ENCODE data around the gene LIMA1.
"Not testable (repeated sequence)": the region's sequence is repeated elsewhere in the genome, so short reads cannot be mapped to it uniquely, and the experiment has no call there.

LIMA1 gene

DNA sequence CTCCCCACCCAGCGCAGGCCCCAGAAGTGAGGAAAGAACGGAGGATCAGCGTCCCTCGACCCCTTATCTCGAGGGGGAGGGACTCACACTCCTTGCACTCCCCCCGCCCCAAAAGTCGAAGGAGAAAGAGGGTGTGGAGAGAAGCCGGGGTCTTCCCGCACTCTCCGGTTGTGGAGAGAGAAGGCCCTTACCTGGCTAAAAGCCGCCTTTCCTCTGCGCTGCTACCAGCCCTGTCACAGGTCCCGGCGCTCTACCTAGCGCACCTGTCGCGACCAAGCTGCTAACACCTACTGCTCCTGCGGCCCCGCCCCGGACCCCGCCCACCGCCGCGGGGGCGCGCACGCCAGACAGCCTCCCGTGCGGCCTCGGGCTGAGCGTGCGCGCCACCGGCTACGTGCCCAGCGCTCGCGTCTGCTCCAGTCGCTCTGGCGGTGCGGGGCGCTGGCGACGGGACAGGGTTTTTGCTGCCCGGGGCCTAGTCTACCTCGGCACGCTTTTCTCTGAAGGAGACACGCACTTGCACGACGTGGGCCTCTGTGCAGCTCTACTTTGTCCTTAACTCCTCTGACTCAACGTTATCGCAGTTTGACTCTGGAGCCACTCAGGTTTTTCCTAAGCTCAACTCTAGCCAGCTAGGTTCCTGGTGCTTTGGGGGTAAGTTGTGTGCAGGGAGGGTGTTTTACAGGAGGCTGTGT, at the start of gene LIMA1:
TSS of gene LIMA1 (minus strand) at position 292 of the 695 bp plus-strand sequence. CDS start 34,769 bp downstream, outside the sequence.
- peak; percentile 54 for DNase-seq

DNA sequence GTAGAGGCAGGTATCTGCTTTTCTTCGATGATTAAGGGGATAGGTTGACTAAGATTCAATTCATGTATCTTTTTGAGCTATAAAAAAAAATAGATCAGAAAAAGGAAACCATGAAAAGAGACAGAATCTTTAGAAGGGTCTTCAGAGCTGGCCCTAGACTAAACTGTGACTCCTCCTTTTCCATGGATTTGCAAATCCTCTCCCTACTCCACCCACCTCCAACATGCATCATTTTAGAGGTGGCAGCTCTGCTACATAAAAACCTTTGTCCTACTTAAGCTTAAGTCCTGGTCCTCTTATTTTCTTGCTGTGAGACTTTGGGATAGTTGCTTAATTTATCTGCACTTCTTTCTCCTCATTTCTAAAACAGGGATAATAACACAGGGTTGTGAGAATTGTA, 48.4 kb upstream of the LIMA1 start:
- no peak for DNase-seq

DNA sequence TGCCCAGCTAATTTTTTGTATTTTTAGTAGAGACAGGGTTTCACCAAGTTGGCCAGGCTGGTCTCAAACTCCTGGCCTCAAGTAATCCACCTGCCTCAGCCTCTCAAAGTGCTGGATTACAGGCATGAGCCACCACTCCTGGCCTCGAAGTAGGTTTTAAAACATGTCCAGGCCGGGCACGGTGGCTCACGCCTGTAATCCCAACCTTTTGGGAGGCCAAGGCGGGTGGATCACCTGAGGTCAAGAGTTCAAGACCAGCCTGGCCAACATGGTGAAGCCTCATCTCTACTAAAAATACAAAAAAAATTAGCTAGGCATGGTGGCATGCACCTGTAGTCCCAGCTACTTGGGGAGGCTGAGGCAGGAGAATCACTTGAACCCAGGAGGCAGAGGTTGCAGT, 45.3 kb upstream of the LIMA1 start:
- DNase-seq: not testable (repeated sequence)

DNA sequence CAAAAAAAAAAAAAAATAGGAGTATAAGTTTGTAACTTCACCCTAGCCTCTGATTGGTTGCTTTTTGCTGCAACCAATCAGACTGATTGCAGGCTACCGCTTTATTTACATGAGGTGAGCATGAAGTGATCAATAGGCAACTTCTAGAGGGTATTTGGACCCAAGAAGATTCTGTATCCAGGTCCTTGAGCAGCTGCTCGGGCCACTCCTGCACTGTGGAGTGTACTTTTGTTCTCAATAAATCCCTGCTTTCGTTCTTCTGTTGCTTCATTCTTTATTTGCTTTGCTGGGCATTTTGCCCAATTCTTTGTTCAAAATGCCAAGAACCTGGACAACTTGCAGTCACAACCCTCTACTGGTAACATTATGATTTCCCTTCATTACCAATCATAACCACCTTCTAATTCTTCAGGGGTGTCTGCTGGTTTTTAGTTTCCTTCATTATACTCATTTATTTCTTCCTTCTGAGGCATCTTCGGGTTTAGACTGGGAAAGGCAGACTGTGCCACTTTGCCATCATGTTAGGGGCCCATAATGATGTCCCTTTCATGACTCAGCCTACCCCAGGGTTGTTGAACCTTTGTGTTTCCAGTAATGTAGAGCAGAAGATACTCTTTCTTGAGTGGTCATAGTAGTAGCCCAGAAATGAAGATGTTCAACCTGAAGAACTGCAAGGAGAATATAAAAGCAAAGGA, 43.4 kb upstream of the LIMA1 start:
- DNase-seq: no peak

DNA sequence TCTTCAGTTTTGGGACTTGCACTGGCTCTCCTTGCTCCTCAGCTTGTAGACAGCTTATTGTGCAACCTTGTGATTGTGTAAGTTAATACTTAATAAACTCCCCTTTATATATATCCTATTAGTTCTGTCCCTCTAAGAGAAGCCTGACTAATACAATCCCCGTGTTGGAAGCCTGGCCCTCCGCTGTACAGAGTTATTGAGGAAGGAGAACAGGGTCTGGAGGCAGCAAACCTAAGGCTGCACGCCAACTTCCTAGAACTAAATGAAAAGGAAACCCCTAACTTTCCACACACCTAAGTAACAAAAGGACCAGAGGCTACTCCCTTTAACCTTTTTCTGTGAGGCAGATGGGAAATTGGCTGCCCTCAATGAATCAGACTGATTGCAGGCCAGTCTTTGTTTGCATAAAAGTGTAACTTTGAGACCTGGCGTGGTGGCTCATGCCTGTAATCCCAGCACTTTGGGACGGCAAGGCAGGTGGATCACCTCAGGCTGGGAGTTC, 42.6 kb upstream of the LIMA1 start:
- DNase-seq: no peak

DNA sequence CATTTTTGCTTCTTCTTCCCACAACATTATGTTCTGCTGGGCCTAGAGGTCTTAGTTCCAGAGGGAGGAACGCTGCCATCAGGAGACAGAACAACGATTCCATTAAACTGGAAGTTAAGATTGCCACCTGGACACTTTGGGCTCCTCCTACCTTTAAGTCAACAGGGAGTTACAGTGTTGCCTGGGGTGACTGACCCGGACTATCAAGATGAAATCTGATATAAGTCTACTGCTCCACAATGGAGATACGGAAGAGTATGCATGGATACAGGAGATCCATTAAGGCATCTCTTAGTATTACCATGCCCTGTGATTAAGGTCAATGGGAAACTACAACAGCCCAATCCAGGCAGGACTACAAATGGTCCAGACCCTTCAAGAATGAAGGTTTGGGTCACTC, 41.5 kb upstream of the LIMA1 start:
- not testable (repeated sequence) for DNase-seq

DNA sequence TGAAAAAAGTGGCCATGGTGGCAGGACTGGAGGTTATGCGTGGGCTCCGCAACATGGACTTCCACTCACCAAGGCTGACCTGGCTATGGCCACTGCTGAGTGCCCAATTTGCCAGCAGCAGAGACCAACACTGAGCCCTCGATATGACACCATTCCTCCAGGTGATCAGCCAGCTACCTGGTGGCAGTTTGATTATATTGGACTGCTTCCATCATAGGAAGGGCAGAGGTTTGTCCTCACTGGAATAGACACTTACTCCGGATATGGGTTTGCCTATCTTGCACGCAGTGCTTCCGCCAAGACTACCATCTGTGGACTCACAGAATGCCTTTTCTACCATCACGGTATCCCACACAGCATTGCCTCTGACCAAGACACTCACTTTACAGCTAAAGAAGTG, 40.8 kb upstream of the LIMA1 start:
- not testable (repeated sequence) for DNase-seq

DNA sequence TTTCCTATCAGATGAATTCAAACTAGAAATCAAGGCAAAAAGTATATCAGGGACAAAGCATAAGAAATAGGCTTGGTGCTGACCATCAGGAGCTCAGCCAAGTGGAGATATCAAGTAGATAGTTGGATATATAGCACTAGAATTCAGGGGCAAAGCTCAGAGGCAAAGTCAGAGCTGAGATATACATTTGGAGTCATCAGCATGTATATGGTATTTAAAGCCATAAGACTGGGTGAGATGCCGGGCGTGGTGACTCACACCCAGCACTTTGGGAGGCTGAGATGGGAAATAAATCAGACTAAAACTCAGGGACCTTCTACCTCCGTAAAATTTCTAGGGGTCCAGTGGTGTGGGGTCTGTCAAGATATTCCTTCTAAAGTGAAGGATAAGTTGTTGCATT, 38.9 kb upstream of the LIMA1 start:
- DNase-seq: no peak

DNA sequence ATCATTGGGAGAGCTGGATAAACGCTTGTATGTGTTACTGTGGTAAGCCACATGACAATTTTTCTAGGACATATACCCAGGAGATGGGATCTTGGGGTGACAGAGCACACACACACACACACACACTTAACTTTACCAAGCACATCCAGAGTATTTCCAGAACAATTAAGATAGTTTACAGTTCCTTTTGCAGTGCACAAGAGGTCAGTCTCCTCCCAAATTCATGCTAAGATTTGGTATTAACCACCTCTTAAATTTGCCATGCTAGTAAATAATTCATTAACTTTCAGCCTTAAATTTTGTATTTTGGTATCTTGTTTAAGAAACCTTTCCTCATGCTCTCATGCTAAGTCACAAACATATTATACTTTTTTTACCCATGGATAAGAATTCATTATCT, 33.9 kb upstream of the LIMA1 start:
- no peak for DNase-seq

DNA sequence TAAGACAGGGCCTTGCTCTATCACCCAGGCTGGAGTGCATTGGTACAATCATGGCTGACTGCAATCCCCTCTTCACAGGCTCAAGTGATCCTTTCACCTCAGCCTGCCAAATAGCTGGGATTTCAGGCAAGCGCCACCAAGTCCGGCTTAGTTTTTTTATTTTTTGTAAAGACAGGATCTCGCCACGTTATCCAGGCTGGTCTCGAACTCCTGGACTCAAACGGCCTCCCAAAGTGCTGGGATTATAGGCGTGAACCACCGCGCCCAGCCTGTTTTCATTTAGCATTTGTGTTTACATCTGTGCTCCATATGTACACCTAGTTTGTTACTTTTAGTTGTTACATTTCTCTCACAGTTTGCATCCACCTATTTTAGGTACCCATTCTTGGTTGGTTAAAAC, 32.5 kb upstream of the LIMA1 start:
- no peak for DNase-seq

DNA sequence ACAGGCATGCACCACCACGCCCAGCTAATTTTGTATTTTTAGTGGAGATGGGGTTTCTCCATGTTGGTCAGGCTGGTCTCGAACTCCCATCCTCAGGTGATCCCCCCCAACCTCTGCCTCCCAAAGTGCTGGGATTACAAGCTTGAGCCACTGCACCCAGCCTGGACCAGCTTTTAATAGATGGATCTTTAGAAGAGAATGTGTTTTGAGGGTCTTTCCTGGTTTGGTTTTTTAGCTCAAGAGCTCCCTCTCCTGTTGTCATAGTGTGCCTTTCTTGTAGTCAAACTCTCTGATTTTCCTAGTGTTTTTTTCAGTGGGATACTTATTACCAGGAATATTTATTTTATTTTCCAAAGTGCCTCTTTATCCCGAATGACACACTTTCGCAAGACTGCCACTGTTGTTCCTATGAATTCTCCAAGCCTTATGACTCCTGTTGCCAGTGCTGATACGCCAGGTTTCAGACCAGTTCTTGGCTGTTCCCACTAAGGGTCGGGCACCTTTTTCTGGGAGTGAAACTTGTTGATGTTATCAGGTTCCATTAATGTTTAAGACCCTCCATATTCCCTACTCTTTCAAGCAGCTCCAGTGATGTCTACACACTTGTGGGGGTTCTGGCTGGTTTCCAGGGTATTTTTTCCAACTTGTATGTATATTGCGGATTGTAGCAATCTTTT, 31.5 kb upstream of the LIMA1 start:
- peak; percentile 40 for DNase-seq

DNA sequence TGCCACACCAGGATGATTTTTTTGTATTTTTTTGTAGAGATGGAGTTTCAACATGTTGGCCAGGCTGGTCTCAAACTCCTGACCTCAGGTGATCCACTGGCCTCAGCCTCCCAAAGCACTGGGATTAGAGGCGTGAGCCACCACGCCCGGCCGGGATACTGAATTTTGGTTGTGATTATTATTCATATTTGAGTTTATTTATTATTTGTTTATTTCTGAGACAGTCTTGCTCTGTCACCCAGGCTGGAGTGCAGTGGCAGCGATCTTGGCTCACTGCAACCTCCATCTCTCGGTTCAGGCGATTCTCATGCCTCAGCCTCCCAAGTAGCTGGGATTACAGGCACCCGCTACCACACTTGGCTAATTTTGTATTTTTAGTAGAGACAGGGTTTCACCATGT, 30.7 kb upstream of the LIMA1 start:
- DNase-seq: not testable (repeated sequence)

DNA sequence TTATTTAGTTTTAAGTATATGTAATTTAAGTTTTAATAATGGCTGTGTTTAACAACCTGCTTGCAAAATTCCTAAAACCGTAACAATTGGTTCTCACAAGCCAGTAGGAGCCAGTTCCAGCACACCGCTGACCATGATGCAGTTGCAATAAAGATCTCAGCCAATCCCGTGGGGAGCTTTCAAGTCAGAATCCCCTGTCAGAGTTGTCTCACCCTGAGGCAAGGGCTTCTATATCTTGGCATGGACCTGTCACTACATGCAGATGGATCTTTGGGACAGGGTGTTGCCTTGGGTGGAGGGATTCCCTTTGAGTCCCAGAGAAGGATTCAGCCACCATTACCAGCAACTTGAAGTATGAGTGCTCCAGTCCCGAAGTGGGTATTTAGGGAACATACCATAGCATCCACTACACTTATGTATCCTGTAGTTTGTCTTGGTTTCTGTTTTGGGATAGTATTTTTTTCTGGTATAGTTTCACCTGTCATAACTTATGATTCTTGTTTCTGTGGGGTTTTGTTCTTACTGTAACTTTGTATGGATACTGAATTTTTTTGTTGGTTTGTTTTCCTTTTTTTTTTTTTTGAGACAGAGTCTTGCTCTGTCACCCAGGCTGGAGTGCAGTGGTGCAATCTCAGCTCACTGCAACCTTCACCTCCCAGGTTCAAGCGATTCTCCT, 30.1 kb upstream of the LIMA1 start:
- DNase-seq: no peak

DNA sequence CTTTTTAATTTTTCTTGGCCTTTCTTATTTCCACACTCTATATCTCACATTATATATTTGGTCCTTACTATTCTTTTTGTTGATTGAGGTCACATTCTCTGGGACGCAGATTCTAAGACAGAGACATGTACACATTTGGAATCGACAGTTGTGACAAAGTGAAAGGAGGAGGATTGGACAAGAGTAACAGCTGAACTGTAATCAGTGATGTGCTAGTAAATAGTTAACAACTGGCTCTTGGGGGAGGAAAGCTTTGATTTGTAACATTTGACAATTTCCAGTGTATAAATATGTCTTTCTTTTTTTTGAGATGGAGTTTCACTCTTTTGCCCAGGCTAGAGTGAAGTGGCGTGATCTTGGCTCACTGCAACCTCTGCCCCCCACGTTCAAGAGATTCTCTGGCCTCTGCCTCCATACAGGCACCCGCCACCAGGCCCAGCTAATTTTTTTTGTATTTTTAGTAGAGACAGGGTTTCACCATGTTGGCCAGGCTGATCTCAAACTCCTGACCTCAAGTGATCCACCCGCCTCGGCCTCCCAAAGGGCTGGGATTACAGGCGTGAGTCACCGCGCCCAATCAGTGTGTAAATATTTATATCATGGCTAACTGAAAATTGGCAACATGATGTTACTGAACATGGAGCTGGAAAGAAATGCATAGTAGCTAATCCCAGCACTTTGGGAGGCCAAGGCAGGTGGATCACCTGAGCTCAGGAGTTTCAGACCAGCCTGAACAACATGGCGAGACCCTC, 28.7 kb upstream of the LIMA1 start:
- DNase-seq: not testable (repeated sequence)

DNA sequence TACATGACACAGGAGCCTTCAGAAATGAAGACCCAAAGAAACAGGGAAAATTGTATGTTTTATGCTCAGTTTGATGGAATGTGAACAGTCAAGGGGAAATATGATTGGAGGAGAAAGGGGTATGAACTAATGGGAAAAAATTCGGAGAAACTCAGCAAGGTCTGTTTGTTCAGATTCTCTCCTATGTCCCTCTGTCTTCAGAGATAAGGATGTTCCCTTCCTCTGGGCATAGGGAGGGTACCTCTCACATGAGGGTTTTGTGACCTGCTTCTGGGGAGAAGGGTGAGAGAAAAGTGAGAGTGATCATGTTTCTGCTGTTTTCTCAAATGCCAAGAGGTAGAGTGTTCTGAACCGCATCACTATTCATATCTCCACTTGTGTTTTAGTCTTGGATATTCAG, 26.6 kb upstream of the LIMA1 start:
- no peak for DNase-seq

DNA sequence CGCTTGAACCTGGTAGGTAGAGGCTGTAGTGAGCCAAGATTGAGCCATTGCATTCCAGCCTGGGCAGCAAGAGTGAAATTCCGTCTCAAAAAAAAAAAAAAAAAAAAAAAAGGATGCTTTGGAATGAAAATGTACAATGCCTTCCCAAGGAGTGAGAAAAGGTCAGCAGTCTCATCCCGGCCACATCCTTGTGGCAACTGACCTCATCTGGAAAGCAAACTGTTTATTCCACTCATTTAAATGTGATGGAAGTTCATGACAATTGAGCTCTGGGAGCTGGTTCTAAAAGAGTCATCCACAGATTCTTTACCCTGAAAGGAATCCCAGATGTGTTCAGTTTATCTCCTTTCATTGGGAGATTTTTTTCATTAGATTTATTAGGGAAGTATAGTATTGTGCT, 19.4 kb upstream of the LIMA1 start:
- DNase-seq: no peak

DNA sequence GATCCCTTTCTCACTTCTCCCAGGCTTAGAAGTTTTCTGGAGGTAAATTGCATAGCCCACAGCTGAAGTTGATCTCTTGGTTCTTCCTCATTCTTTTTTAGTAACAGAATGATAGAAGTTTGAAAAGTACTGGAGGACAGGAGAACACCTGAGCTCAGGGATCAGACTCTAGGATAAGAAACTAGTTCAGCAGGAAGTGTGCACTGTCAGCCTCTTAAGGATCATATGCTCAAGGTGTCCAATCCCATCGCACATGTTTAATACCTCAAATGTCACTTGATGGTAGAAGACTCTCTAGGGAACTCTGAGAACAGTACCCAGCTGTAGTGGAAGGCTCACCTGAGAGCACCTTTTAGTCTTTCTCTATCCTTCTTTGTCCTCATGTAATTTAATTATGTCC, 14.7 kb upstream of the LIMA1 start:
- no peak for DNase-seq

DNA sequence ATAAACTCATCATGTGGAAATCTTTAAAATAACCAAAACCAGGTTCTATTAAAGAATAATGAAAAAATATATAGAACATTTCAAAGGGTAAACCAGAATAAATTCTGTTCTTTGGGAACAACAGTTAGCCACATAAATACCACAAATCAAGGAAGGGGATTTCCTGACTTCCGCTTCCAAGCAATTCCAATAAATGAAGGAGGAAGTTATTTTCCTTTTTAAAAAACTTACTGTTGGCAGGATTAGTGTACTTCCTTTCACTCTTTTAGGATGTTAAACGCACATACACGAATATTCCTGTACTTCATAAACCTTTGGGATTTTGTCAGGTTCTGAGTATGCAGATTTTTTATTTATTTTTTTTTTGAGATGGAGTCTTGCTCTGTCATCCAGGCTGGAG, 13.7 kb upstream of the LIMA1 start:
- DNase-seq: no peak

DNA sequence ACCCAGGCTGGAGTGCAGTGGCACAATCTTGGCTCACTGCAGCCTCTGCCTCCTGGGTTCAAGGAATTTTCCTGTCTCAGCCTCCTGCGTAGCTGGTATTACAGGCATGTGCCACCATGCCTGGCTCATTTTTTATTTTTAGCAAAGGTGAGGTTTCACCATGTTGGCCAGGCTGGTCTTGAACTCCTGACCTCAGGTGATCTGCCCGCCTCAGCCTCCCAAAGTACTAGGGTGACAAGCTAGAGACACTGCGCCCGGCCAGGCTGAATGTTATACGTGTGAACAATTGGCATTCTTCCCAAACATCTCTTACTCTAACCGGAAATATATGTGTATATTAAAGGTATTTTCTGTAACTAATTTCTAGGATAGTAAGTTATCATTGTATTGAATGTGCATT, 13.2 kb upstream of the LIMA1 start:
- no peak for DNase-seq

DNA sequence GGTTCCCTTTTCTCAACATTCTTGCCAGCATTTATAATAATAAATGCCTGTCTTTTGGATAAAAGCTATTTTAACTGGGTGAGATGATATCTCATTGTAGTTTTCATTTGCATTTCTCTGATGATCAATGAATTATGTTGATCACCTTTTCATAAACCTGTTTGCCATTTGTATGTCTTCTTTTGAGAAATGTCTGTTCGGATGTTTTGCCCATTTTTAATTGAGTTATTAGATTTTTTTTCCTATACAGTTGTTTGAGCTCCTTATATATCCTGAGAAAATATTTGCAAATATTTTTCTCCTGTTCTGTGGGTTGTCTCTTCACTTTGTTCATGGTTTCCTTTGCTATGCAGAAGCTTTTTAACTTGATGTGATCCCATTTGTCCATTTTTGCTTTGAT, 8.1 kb upstream of the LIMA1 start:
- no peak for DNase-seq

DNA sequence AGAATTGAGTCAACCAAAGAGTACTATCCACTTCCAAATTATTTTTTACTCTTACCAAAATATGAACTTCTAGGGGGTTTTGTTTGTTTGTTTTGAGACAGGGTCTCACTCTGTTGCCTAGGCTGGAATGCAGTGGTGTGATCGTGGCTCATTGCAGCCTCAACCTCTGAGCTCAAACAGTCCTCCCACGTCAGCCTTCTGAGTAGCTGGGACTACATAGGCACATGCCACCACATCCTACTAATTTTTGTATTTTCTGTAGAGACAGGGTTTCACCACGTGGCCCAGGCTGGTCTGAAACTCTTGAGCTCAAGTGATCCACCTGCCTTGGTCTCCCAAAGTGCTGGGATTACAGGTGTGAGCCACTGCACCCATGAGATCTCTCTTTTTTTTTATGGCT, 7.4 kb upstream of the LIMA1 start:
- not testable (repeated sequence) for DNase-seq

DNA sequence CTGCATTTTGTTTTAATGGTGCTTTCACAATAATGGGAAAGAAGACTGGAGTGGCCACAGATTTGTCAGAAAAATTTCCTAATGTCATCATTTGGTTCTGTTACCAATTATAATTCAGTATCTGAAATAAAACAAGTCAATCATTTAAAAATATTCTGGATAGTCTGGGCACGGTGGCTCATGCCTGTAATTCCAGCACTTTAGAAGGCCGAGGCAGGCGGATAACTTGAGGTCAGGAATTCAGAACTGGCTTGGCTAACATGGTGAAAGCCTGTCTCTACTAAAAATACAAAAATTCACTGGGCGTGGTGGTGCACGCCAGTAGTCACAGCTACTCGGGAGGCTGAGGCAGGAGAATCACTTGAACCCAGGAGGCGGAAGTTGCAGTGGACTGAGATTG, 4.0 kb upstream of the LIMA1 start:
- DNase-seq: no peak

DNA sequence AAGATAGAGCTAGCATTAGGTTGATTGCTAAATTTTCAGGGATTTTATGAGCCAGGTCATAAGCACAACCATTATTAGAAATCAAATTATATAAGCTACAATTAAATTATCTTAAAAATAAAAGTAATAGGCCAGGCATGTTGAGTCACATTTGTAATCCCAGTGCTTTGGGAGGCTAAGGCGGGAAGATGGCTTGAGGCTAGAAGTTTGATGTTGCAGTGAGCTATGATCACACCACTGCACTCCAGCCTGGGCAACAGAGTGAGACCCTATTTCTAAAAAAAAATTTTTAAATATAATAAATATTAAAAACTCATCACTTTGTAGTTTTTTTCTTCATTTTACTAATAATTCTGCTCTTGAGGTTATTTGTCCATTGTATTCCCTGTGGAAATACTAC, 1.9 kb upstream of the LIMA1 start:
- no peak for DNase-seq

Data from NCI-H1694 (cell line).